Muscle of leg (tissue), 11 donors: ENCODE data around the gene NLGN1. TPM values are rescaled to one million over a fixed set of nuclear protein-coding genes. Genes with fewer than 3 reads are reported as not detected.

Source experiments
- DNase-seq: peaks from one replicate; pipeline ENCODE4 v3.0.0; 2013
- H3K27ac ChIP-seq: one replicate; pipeline ENCODE4 v1.5.1; 2013; ENCODE audit warnings: mild to moderate bottlenecking, low read length, control low read depth
- H3K27me3 ChIP-seq: one replicate; pipeline ENCODE4 v1.6.1; 2013; ENCODE audit warnings: low read length; ENCODE audit not compliant: control insufficient read depth, insufficient read depth
- H3K36me3 ChIP-seq: one replicate; pipeline ENCODE4 v1.6.1; 2013; ENCODE audit warnings: low read length; ENCODE audit not compliant: control insufficient read depth, insufficient read depth
- H3K4me1 ChIP-seq: one replicate; pipeline ENCODE4 v1.6.1; 2013; ENCODE audit warnings: low read length; ENCODE audit not compliant: control insufficient read depth, insufficient read depth
- H3K4me3 ChIP-seq: one replicate; pipeline ENCODE4 v1.5.1; 2013; ENCODE audit warnings: low read length, control low read depth
- H3K9me3 ChIP-seq: replicated peaks from 2 replicates; pipeline ENCODE4 v1.6.1; 2013; ENCODE audit warnings: low read depth, low read length; ENCODE audit not compliant: control insufficient read depth
- WGBS: methylation state at CpG from one replicate; pipeline ENCODE4 v1.1.5; 2013; ENCODE audit warnings: missing lambda C conversion rate; ENCODE audit not compliant: insufficient coverage; 5-methylcytosine and 5-hydroxymethylcytosine counted together
- polyA plus RNA-seq, 8 donors: library from polyadenylated mRNA; unstranded; fragments of 120-200 nt; gene quantifications; one replicate each; pipeline versions ENCODE4 v1.2.1 to v1.2.3, GENCODE V29; 2013; ENCODE audit warnings: inconsistent platforms in 1 of 8, low replicate concordance in 1 of 8; ENCODE audit not compliant: insufficient read length in 8 of 8, insufficient read depth in 1 of 8
- total RNA-seq: library from RNA; stranded (reverse); fragments of 120-200 nt; gene quantifications from one replicate; pipeline ENCODE4 v1.2.4, GENCODE V29; 2013

The NLGN1 gene
- total and polyA plus RNA-seq, 9 donors = 0.95 to 8.5 (median 2.7) TPM

GRCh38 chr3:173902401-173902800 is 504.9 kb downstream of the NLGN1 start:
- no peak for DNase-seq
- H3K4me1 ChIP-seq = no peaks in the 10 kb centered on the region
- no peak overlapping the region for H3K27ac ChIP-seq
- no peaks in the 10 kb centered on the region for H3K36me3 ChIP-seq
- WGBS = no CpG with 5 or more reads among the region's 1 CpG
- H3K27me3 ChIP-seq = no peaks in the 10 kb centered on the region
- no peaks in the 10 kb centered on the region for H3K9me3 ChIP-seq
- no peak overlapping the region for H3K4me3 ChIP-seq

DNA sequence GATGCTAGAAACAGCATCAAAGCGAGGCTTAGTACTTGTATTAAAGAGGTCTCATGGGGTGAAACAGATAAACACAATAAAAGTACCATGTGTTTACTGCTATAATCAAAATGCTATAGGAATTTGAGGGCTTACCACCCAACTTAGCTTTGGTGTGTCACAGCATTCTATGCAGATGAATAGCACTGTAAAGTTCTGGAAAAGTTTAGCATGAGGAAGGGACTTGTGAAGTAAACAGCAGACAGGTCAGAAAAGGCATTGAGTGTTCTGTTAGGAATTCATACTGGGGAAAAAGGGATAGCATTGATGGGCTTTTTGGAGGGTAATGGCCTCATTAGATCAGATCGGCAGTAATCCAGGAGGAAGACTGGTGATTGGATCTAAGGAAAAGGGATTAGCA is 505.3 kb downstream of the NLGN1 start:
- no peak for DNase-seq
- H3K27me3 ChIP-seq = no peaks in the 10 kb centered on the region
- H3K27ac ChIP-seq = no peak overlapping the region
- H3K4me1 ChIP-seq = no peaks in the 10 kb centered on the region
- H3K36me3 ChIP-seq = no peaks in the 10 kb centered on the region
- H3K9me3 ChIP-seq = no peaks in the 10 kb centered on the region
- WGBS = 78% methylated on average over 1 of the region's 2 CpGs
- no peak overlapping the region for H3K4me3 ChIP-seq

DNA sequence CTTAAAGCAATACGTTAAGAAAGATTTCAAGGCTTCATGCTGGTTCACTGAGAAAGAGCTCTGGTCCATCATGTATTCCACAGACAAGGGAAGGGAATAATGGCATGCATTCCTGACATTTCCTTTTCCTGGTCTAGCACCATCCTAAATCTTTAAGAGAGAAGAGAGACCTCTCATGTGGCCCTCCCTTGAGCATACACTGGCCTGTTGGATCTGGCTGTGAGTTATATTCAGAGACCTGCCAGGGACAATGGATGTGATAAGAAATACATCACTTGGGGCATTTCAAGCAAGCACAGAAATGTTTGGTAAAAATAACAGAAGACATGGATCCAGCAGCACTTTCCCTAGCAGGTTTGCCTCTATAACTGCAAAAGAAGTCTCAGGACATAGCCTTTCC is 507.8 kb downstream of the NLGN1 start:
- H3K27me3 ChIP-seq = no peaks in the 10 kb centered on the region
- DNase-seq = no peak
- H3K9me3 ChIP-seq = no peaks in the 10 kb centered on the region
- no peak overlapping the region for H3K27ac ChIP-seq
- H3K4me1 ChIP-seq = no peaks in the 10 kb centered on the region
- H3K36me3 ChIP-seq = no peaks in the 10 kb centered on the region
- H3K4me3 ChIP-seq = no peak overlapping the region
- no CpG with 5 or more reads among the region's 1 CpG for WGBS

DNA sequence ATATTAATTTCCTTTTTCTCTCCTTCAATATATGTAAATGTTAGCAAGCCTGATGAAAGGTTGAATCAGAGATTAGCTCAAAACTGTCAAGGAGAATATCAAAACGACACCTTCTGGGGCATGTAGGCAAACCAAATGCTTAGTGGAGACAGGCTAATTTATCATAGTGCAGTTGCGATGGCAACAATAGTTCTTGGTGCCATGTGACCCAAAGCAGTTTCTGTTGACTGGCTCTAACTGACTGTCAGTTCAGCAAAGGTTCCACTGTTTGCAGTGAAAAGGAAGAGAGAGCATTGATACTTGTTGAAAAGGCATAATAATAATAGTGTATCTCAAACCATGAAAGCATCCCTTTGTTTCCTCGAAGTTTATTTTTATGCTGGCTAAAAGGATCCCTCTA is 513.9 kb downstream of the NLGN1 start:
- no peak overlapping the region for H3K4me3 ChIP-seq
- H3K27me3 ChIP-seq = no peaks in the 10 kb centered on the region
- WGBS = 48% methylated on average over 2 of the region's 3 CpGs
- H3K27ac ChIP-seq = no peak overlapping the region
- no peak for DNase-seq
- H3K9me3 ChIP-seq = no peaks in the 10 kb centered on the region
- H3K36me3 ChIP-seq = no peaks in the 10 kb centered on the region
- H3K4me1 ChIP-seq = no peaks in the 10 kb centered on the region

- Histone ChIP-seq H3K36me3 (no peaks in the 10 kb centered on the region), H3K9me3 (no peaks in the 10 kb centered on the region), H3K27me3 (no peaks in the 10 kb centered on the region), H3K27ac (no peak overlapping the region), H3K4me3 (no peak overlapping the region), H3K4me1 (no peaks in the 10 kb centered on the region)
- DNase-seq = no peak
- no CpG with 5 or more reads among the region's 4 CpGs for WGBS
Observed at GRCh38 chr3:173912126-173912525, 514.6 kb downstream of the NLGN1 start.

- WGBS = 7% methylated on average over 2 of the region's 2 CpGs
- H3K9me3 ChIP-seq = no peaks in the 10 kb centered on the region
- no peaks in the 10 kb centered on the region for H3K4me1 ChIP-seq
- H3K4me3 ChIP-seq = no peak overlapping the region
- DNase-seq = peak; percentile 58
- no peaks in the 10 kb centered on the region for H3K27me3 ChIP-seq
- no peaks in the 10 kb centered on the region for H3K36me3 ChIP-seq
- no peak overlapping the region for H3K27ac ChIP-seq
Observed at GRCh38 chr3:173913397-173913796, 515.9 kb downstream of the NLGN1 start.

DNA sequence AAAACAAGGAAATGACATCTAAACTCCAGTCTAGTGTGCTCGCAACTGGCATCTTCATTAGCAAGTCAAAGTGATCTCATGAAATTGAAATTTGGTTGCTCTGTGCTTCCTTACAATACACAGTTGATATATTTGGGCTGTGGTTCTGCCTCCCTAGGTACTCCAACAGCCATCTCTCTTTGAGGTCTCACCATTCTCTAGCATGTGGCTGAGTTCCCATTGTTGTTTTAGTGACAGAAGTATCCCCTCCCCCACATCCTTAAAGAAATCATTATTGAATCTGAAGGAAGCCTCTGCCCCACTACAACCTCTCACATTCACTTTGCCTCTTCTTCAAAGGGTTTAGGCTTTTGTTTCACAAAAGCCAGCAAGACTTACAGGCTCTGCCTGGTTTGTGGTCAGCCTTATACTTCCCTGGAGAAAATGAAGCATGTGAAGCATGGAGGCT is 516.5 kb downstream of the NLGN1 start:
- no peak overlapping the region for H3K27ac ChIP-seq
- H3K4me1 ChIP-seq = no peaks in the 10 kb centered on the region
- WGBS = no CpG with 5 or more reads among the region's 1 CpG
- H3K27me3 ChIP-seq = no peaks in the 10 kb centered on the region
- no peaks in the 10 kb centered on the region for H3K9me3 ChIP-seq
- no peak for DNase-seq
- no peaks in the 10 kb centered on the region for H3K36me3 ChIP-seq
- H3K4me3 ChIP-seq = no peak overlapping the region

GRCh38 chr3:173916799-173917198 is 519.3 kb downstream of the NLGN1 start:
- DNase-seq = no peak
- Histone ChIP-seq H3K9me3 (no peaks in the 10 kb centered on the region), H3K4me1 (no peaks in the 10 kb centered on the region), H3K27ac (no peak overlapping the region), H3K4me3 (no peak overlapping the region), H3K36me3 (no peaks in the 10 kb centered on the region), H3K27me3 (no peaks in the 10 kb centered on the region)

DNA sequence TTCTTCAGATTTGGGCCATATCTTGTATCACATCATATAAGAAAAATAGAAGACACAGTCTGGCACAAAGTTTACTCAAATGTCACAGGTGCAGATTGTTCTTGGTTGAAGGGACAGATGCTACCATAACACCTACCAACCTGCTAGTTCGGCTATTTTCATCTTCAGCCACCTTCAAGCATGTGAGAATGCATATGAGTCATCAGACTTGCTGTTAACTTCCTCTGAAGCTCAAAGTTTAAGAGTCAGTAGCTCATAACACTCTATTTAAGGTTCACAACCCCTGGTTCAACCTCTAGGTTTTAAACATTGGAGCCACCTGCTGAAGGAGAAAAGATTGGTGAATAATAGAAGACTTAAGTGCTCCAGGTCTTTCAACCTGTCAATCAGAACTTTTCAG is 522.8 kb downstream of the NLGN1 start:
- no peaks in the 10 kb centered on the region for H3K9me3 ChIP-seq
- no peaks in the 10 kb centered on the region for H3K27me3 ChIP-seq
- no peaks in the 10 kb centered on the region for H3K4me1 ChIP-seq
- no peak overlapping the region for H3K27ac ChIP-seq
- 83% methylated on average over 1 of the region's 1 CpG for WGBS
- no peaks in the 10 kb centered on the region for H3K36me3 ChIP-seq
- H3K4me3 ChIP-seq = no peak overlapping the region
- no peak for DNase-seq

- DNase-seq = no peak
- H3K9me3 ChIP-seq = no peaks in the 10 kb centered on the region
- no peak overlapping the region for H3K27ac ChIP-seq
- WGBS = no CpG with 5 or more reads among the region's 2 CpGs
- H3K36me3 ChIP-seq = no peaks in the 10 kb centered on the region
- H3K4me1 ChIP-seq = no peaks in the 10 kb centered on the region
- H3K27me3 ChIP-seq = no peaks in the 10 kb centered on the region
- no peak overlapping the region for H3K4me3 ChIP-seq
Observed at GRCh38 chr3:173921732-173922131, 524.2 kb downstream of the NLGN1 start.

DNA sequence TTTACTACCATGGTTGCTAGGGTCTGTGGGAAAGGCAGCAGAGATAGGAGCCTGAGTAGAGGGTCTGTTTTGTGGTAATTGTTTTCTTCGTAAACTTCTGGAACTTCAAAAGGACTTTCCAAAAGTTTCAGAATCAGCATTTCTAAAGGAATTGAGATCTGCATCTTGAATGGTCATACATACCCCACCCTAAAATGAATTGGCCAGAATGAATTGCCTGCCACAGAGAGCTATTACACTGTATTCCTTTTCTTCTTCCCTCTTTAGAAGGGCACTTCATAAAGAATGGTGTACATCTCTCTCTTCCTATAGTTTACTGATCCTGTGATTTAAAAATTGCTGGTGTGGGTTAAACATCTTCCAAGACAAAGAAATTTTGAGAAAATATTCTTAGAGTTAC is 525.7 kb downstream of the NLGN1 start:
- Histone ChIP-seq H3K36me3 (no peaks in the 10 kb centered on the region), H3K4me1 (no peaks in the 10 kb centered on the region), H3K4me3 (no peak overlapping the region), H3K9me3 (no peaks in the 10 kb centered on the region), H3K27me3 (no peaks in the 10 kb centered on the region), H3K27ac (no peak overlapping the region)
- no CpG with 5 or more reads among the region's 1 CpG for WGBS
- DNase-seq = no peak
